ENCODE results near the gene SHKBP1.
"Not testable (repeated sequence)": the region's sequence is repeated elsewhere in the genome, so short reads cannot be mapped to it uniquely, and the experiment has no call there.

Gene SHKBP1

DNA sequence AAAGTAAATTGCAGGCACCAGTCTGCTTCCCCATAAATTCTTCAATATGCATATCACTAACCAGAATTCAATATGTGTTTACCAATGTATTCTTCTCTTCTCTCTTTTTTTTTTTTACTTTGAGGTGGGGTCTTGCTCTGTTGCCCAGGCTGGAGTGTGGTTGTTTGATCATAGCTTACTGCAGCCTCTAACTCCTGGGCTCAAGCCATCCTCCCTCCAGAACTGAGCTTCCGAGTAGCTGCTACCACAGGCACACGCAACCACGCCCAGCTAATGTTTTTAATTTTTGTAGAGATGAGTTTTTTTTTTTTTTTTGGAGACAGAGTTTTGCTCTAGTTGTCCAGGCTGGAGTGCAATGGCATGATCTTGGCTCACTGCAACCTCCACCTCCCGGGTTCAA, 41.3 kb downstream of the SHKBP1 start:
- no peak for DNase-seq (ENCODE audit: low read depth)

- no peak for DNase-seq (ENCODE audit: low read depth)
Observed at GRCh38 chr19:40619333-40620160, 42.9 kb downstream of the SHKBP1 start.

DNA sequence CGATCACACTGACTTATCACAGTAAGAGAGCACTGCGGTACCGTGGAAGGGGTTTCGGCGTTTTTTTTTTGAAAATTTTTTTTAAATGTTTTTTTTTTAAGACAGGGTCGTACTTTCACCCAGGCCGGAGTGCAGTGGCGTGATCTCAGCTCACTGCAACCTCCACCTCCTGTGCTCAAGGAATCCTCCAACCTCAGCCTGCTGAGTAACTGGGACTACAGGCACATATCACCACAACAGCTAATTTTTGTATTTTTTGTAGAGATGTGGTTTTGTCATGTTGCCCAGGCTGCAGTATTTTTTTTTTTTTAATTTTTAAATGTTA, 43.5 kb downstream of the SHKBP1 start:
- no peak for DNase-seq (ENCODE audit: low read depth)

DNA sequence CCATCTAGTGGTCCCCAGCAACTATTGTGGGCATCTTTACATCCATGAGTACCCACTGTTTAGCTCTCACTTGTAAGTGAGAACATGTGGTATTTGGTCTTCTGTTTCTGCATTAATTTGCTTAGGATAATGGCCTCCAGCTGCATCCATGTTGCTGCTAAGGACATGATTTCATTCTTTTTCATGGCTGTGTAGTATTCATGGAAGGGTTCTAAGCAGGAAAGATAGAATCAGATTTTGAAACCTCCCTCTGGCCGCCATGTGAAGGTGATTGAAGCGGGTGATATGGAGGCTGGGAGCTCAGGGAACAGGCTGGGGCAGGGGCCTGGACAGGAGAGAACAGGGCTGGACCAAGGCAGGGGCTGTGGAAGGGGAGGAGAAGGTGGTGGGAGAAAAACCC, 44.6 kb downstream of the SHKBP1 start:
- no peak for DNase-seq (ENCODE audit: low read depth)

- no peak for DNase-seq (ENCODE audit: low read depth)
Observed at GRCh38 chr19:40621966-40622772, 45.5 kb downstream of the SHKBP1 start.

DNA sequence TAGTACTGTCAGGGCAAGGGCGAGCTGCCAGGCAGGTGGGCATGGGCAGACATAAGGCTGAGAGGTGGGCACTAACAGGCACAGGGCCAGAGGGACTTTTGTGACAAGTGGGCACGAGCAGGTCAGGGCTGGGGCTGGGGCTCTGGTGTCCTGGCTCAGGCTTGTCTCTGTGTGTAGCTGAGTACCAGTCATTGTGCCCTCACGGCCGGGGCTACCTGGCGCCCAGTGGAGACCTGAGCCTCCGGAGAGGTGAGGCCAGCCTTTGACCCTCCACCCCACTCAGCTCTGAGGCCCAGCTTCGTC, 46.1 kb downstream of the SHKBP1 start:
- no peak for DNase-seq (ENCODE audit: low read depth)

GRCh38 chr19:40623403-40624251, 47.0 kb downstream of the SHKBP1 start:
- DNase-seq (ENCODE audit: low read depth) = no peak

DNA sequence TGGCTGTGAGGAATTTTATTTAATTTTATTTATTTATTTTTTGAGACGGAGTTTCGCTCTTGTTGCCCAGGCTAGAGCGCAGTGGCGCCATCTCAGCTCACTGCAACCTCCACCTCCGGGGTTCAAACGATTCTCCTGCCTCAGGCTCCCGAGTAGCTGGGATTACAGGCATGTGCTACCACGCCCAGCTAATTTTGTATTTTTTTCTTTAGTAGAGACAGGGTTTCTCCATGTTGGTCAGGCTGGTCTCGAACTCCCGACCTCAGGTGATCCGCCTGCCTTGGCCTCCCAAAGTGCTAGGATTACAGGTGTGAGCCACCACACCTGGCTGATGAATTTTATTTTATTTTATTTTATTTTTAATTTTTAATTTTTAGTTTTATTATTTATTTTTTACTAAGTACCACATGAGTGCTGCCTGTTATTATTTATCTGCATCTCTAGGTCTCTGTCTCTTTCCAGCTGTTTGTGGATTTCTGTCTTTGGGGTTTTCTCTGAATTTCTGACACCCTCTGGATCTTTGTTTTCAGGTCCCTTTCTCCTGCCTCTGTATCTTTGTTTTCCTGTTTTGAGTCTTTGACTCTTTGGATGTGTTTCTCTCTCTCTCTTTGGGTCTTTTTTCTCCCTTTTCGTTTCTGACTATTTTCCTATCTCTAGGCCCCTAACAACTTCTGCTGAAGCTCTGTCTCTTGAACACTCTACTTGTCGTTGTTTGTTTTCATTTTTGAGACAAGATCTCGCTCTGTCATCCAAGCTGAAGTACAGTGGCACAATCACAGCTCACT, 47.9 kb downstream of the SHKBP1 start:
- DNase-seq (ENCODE audit: low read depth) = not testable (repeated sequence)

GRCh38 chr19:40625406-40626120, 48.9 kb downstream of the SHKBP1 start:
- DNase-seq (ENCODE audit: low read depth) = no peak

- DNase-seq (ENCODE audit: low read depth) = no peak
Observed at GRCh38 chr19:40626918-40627317, 50.2 kb downstream of the SHKBP1 start.

GRCh38 chr19:40627486-40628279, 51.0 kb downstream of the SHKBP1 start:
- no peak for DNase-seq (ENCODE audit: low read depth)

DNA sequence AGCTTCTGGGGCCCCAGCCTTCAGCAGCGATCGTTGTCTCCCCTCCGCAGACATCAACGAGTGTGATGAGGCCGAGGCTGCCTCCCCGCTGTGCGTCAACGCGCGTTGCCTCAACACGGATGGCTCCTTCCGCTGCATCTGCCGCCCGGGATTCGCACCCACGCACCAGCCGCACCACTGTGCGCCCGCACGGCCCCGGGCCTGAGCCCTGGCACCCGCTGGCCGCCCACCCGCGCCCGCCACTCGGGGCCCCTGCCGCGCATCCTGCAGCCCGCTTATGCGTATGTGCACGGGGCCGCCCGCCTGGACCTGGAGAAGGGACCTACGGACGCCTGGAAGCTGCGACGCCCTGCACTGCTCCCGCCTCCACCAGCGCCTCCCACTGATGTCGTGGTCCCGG, 52.7 kb downstream of the SHKBP1 start:
- DNase-seq (ENCODE audit: low read depth) = no peak

DNA sequence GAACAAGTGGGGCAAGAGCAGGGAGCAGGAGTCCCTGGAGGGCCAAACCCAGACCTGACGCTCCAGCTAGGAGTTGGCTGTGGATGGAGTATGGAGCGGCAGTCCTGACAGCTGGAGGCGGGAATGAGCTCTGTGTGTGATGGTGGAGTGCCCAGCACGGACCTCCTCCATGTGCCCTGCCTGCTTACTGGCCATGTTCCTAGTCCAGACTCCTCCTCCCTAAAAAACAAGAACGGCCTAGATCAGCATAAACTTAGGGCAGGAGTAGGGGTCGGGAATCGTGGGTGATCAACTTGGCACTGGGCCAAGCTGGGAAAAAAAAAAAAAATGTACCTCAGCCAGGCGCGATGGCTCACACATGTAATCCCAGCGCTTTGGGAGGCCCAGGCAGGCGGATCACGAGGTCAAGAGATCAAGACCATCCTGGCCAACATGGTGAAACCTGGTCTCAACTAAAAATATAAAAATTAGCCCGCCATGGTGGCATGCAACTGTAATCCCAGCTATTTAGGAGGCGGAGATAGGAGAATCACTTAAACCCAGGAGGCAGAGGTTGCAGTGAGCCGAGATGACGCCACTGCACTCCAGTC, 54.0 kb downstream of the SHKBP1 start:
- no peak for DNase-seq (ENCODE audit: low read depth)

- no peak for DNase-seq (ENCODE audit: low read depth)
Observed at GRCh38 chr19:40632311-40633036, 55.8 kb downstream of the SHKBP1 start.

GRCh38 chr19:40633207-40633606, 56.5 kb downstream of the SHKBP1 start:
- no peak for DNase-seq (ENCODE audit: low read depth)

DNA sequence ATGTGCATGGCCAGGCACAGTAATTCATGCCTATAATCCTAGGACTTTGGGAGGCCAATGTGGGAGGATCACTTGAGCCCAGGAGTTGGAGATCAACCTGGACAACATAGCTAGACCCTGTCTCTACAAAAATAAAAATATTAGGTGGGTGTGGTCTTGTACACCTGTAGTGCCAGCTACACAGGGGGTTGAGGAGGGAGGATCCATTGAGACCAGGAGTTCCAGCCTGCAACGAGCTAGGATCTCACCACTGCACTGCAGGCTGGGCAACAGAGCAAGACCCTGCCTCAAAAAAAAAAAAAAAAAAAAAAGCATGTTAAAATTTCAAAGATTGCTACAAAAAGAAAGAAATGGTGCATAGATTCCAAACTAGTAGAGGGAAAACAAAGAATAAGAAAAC, 61.7 kb downstream of the SHKBP1 start:
- DNase-seq (ENCODE audit: low read depth) = no peak

DNA sequence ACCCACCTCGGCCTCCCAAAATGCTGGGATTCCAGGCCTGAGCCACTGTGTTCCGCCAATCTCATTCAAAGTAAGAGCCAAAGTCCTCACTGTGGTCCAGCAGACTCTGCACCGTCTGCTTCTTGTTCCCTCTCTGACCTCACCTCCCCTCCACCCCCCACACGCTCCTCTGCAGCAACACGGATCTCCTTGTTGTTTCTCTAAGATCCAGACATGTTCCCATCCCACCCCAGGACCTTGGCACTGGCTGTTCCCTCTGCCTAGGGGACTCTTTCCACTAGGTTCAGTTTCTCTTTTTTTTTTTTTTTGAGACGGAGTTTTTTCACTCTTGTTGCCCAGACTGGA, 62.9 kb downstream of the SHKBP1 start:
- DNase-seq (ENCODE audit: low read depth) = no peak

DNA sequence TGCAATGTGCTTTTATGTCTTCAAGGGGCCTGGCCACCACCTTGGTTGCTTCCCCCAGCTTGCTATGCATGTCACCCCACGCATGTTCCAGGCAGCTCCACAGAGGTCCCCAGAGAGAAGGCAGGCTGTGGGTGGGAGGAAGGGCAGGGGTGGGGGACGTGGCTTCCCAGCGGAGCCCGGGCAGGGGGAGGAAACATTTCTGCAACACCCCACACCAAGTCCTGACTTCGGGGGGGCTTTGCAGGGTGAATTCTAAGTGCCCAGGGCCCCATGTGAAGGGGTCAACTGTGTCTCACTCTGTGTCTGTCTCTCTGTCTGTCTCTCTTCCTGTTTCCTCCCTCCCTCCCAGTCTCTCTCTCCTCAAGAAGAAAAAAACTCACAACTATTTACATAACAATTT, 64.1 kb downstream of the SHKBP1 start:
- no peak for DNase-seq (ENCODE audit: low read depth)
